IMR-90 (cell line): Measurements from ENCODE around the gene NAPB. TPM values are rescaled to one million over a fixed set of nuclear protein-coding genes. Genes with fewer than 3 reads are reported as not detected.

Experiments
- ATAC-seq: fragments of 200-7000 bp; cut with Tn5 transposase; 2 replicates; pipeline ENCODE4 v1.9.1; 2020; ENCODE audit warnings: low read depth, mild to moderate bottlenecking, moderate library complexity
- BruUV-seq: library from RNA; stranded (reverse); fragments of 400-500 nt; replicated peaks from 2 replicates; lab custom pipeline; 2021; lab: Mats Ljungman, UMichigan
- CTCF ChIA-PET: fragments of 300-600 bp; formaldehyde crosslinking; extraction: SDS; loops from one replicate; lab custom pipeline; 2021; ENCODE audit warnings: antibody characterized with exemption; lab: Yijun Ruan, JAX
- POLR2A ChIA-PET: fragments of 300-600 bp; sonication (Branson Sonifier 250); formaldehyde crosslinking; loops from one replicate; lab custom pipeline; 2022; ENCODE audit warnings: antibody characterized with exemption; ENCODE audit not compliant: unreplicated experiment; lab: Charles Lee
- DNase-seq: peaks from one replicate; pipeline ENCODE4 v3.0.0; 2013
- H2AFZ ChIP-seq: replicated peaks from 2 replicates; pipeline ENCODE3; 2013; ENCODE audit warnings: low read length, mild to moderate bottlenecking; ENCODE audit not compliant: poor library complexity
- H2AK5ac ChIP-seq: 2 replicates; pipeline ENCODE4 v1.6.1; 2013; ENCODE audit warnings: low read depth, low read length, inconsistent platforms
- H2AK9ac ChIP-seq: replicated peaks from 2 replicates; pipeline ENCODE3; 2013; ENCODE audit warnings: mild to moderate bottlenecking, low read depth, low read length, moderate library complexity; ENCODE audit not compliant: poor library complexity
- H2BK120ac ChIP-seq: 2 replicates; pipeline ENCODE4 v1.6.1; 2013; ENCODE audit warnings: low read depth, low read length, inconsistent platforms
- H2BK15ac ChIP-seq: 3 replicates; pipeline ENCODE4 v1.6.1; 2013; ENCODE audit warnings: low read depth, low read length, inconsistent platforms
- H2BK20ac ChIP-seq: 2 replicates; pipeline ENCODE4 v1.6.1; 2013; ENCODE audit warnings: low read depth, mild to moderate bottlenecking, inconsistent platforms, low read length, moderate library complexity
- H2BK5ac ChIP-seq: 2 replicates; pipeline ENCODE4 v1.6.1; 2013; ENCODE audit warnings: mild to moderate bottlenecking, low read depth, low read length, inconsistent platforms; ENCODE audit not compliant: poor library complexity, severe bottlenecking
- H3K14ac ChIP-seq: replicated peaks from 2 replicates; pipeline ENCODE4 v1.6.1; 2013; ENCODE audit warnings: low read depth, low read length, inconsistent platforms
- H3K18ac ChIP-seq: 2 replicates; pipeline ENCODE4 v1.6.1; 2013; ENCODE audit warnings: low read depth, low read length, control low read depth
- H3K23ac ChIP-seq: 2 replicates; pipeline ENCODE4 v1.6.1; 2013; ENCODE audit warnings: low read depth, low read length, inconsistent platforms
- H3K27ac ChIP-seq: 2 replicates; pipeline ENCODE4 v1.5.1; 2013; ENCODE audit warnings: mild to moderate bottlenecking, control low read depth, low read length; ENCODE audit not compliant: insufficient read depth
- H3K27me3 ChIP-seq: 2 replicates; pipeline ENCODE4 v1.6.1; 2013; ENCODE audit warnings: low read length; ENCODE audit not compliant: control insufficient read depth, insufficient read depth
- H3K36me3 ChIP-seq: 2 replicates; pipeline ENCODE4 v1.6.1; 2013; ENCODE audit warnings: low read length, mixed read lengths; ENCODE audit not compliant: control insufficient read depth, insufficient read depth
- H3K4ac ChIP-seq: 2 replicates; pipeline ENCODE4 v1.6.1; 2013; ENCODE audit warnings: low read depth, low read length, inconsistent platforms
- H3K4me1 ChIP-seq: 2 replicates; pipeline ENCODE4 v1.6.1; 2013; ENCODE audit warnings: low read length, mixed read lengths; ENCODE audit not compliant: control insufficient read depth, insufficient read depth
- H3K4me2 ChIP-seq: 2 replicates; pipeline ENCODE4 v1.6.1; 2013; ENCODE audit warnings: low read depth, mild to moderate bottlenecking, control low read depth, low read length, moderate library complexity
- H3K4me3 ChIP-seq: 2 replicates; pipeline ENCODE4 v1.5.1; 2013; ENCODE audit warnings: low read depth, mild to moderate bottlenecking, control low read depth, low read length, moderate library complexity; ENCODE audit not compliant: insufficient read depth
- H3K56ac ChIP-seq: 2 replicates; pipeline ENCODE4 v1.6.1; 2013; ENCODE audit warnings: low read length, inconsistent platforms; ENCODE audit not compliant: insufficient read depth; ENCODE audit errors: extremely low read depth
- H3K79me1 ChIP-seq, 2 experiments: 2 replicates each; pipeline ENCODE4 v1.6.1; 2013; ENCODE audit warnings: low read length in 2 of 2, inconsistent platforms in 1 of 2, low read depth in 1 of 2
- H3K9ac ChIP-seq: 2 replicates; pipeline ENCODE4 v1.6.1; 2013; ENCODE audit warnings: low read depth, low read length, control low read depth
- H3K9me1 ChIP-seq: 2 replicates; pipeline ENCODE4 v1.6.1; 2013; ENCODE audit warnings: low read length, inconsistent platforms; ENCODE audit not compliant: insufficient read depth
- H3K9me3 ChIP-seq: 2 replicates; pipeline ENCODE4 v1.6.1; 2013; ENCODE audit warnings: low read length; ENCODE audit not compliant: control insufficient read depth, insufficient read depth
- H4K20me1 ChIP-seq: 2 replicates; pipeline ENCODE4 v1.6.1; 2013; ENCODE audit warnings: low read length, inconsistent platforms; ENCODE audit not compliant: insufficient read depth
- H4K5ac ChIP-seq: 2 replicates; pipeline ENCODE4 v1.6.1; 2013; ENCODE audit warnings: mild to moderate bottlenecking, low read depth, low read length, control low read depth
- H4K8ac ChIP-seq, 2 experiments: 2 replicates each; pipeline ENCODE4 v1.6.1; 2013; ENCODE audit warnings: low read depth in 2 of 2, low read length in 2 of 2, control low read depth in 1 of 2, inconsistent platforms in 1 of 2
- H4K91ac ChIP-seq: 2 replicates; pipeline ENCODE4 v1.6.1; 2013; ENCODE audit warnings: low read depth, low read length, inconsistent platforms; ENCODE audit not compliant: insufficient read depth
- BHLHE40 ChIP-seq: fragments of 150-350 bp; IDR thresholded peaks from 2 replicates; pipeline ENCODE4 v1.6.1; 2016; ENCODE audit warnings: mild to moderate bottlenecking, low read depth, low read length
- CHD1 ChIP-seq: IDR thresholded peaks from 2 replicates; pipeline ENCODE4 v1.6.1; 2012; ENCODE audit warnings: low read depth, low read length, improper control_type of control experiment
- CTCF ChIP-seq: conservative IDR thresholded peaks from 2 replicates; pipeline ENCODE4 v1.5.1; 2012; ENCODE audit warnings: mild to moderate bottlenecking, low read depth, low read length, improper control_type of control experiment
- ELK1 ChIP-seq: fragments of 150-350 bp; IDR thresholded peaks from 2 replicates; pipeline ENCODE4 v1.6.1; 2016; ENCODE audit warnings: low read depth, mild to moderate bottlenecking, low read length, moderate library complexity, borderline replicate concordance
- FOS ChIP-seq: fragments of 150-350 bp; IDR thresholded peaks from 2 replicates; pipeline ENCODE4 v1.6.1; 2016; ENCODE audit warnings: low read depth, low read length
- MXI1 ChIP-seq: IDR thresholded peaks from 2 replicates; pipeline ENCODE4 v1.6.1; 2012; ENCODE audit warnings: low read depth, mild to moderate bottlenecking, low read length, moderate library complexity, borderline replicate concordance
- POLR2A ChIP-seq: IDR thresholded peaks from 2 replicates; pipeline ENCODE4 v1.6.1; 2012; ENCODE audit warnings: mild to moderate bottlenecking, low read depth, low read length
- SMC3 ChIP-seq: fragments of 150-350 bp; IDR thresholded peaks from 2 replicates; pipeline ENCODE4 v1.6.1; 2016; ENCODE audit warnings: low read depth, mild to moderate bottlenecking, antibody characterized with exemption, low read length, moderate library complexity
- USF2 ChIP-seq: fragments of 150-350 bp; IDR thresholded peaks from 2 replicates; pipeline ENCODE4 v1.6.1; 2017; ENCODE audit warnings: mild to moderate bottlenecking, antibody characterized with exemption, low read length, low read depth
- WGBS, 2 experiments: methylation state at CpG; one replicate each; pipeline versions ENCODE4 v1.1.5 to v1.1.7; 2013; ENCODE audit warnings: missing lambda C conversion rate in 2 of 2; ENCODE audit not compliant: insufficient read length in 1 of 2; ENCODE audit errors: extremely low coverage in 2 of 2; 5-methylcytosine and 5-hydroxymethylcytosine counted together
- dilution Hi-C: fragments of 300-500 bp; cut with HindIII; formaldehyde crosslinking; loops from one replicate; pipeline ENCODE4 v1.14.3; 2018; ENCODE audit warnings: low sequenced_read_pairs; ENCODE audit not compliant: unreplicated experiment
- in situ Hi-C: fragments of 300-500 bp; cut with MboI; formaldehyde crosslinking; loops from 3 replicates; pipeline ENCODE4 v1.14.3; 2019; ENCODE audit warnings: low sequenced_read_pairs, inconsistent platforms, mixed read lengths
- intact Hi-C: fragments of 100-400 bp; cut with micrococcal nuclease; formaldehyde crosslinking; loops from 2 replicates; pipeline ENCODE4 v1.10.0; 2022
- polyA plus RNA-seq, 3 experiments: library from polyadenylated mRNA; depleted of rRNA; stranded (reverse); fragments of >200 nt; gene quantifications; 2 replicates each; pipeline ENCODE4 v1.2.3, GENCODE V29; 2012; ENCODE audit warnings: low replicate concordance in 1 of 3
- total RNA-seq: library from RNA; depleted of rRNA; stranded (reverse); fragments of >200 nt; gene quantifications from 2 replicates; pipeline ENCODE4 v1.2.3, GENCODE V29; 2012

NAPB gene
- total and polyA plus RNA-seq, 2 of the 4 experiments (the other 2 are of a cell fraction): 4.4 to 5.2 TPM

- Histone ChIP-seq H3K4me1 (peaks cover 13% of the 10 kb centered on the region), H4K8ac (no peak overlapping the region), H4K20me1 (peaks cover 12% of the 10 kb centered on the region), H3K4me3 (no peak overlapping the region), H2AK5ac (no peak overlapping the region), H3K4me2 (no peak overlapping the region), H3K56ac (no peak overlapping the region), H3K23ac (no peak overlapping the region), H3K27ac (no peak overlapping the region), H2BK5ac (no peak overlapping the region), H4K91ac (no peak overlapping the region), H3K36me3 (peaks cover 5% of the 10 kb centered on the region), H3K4ac (no peak overlapping the region), H2BK20ac (no peak overlapping the region), H3K14ac (no peak overlapping the region), H3K9me3 (no peaks in the 10 kb centered on the region), H4K5ac (no peak overlapping the region), H2AK9ac (no peak overlapping the region), H3K9ac (no peak overlapping the region), H3K9me1 (peaks cover 11% of the 10 kb centered on the region), H3K79me1 (peaks cover 23 to 58% of the 10 kb centered on the region in 2 experiments), H3K18ac (no peak overlapping the region), H3K27me3 (no peaks in the 10 kb centered on the region), H2BK120ac (no peak overlapping the region), H2BK15ac (no peak overlapping the region), H2AFZ (no peak overlapping the region)
- ATAC-seq (peak; percentile 15; the same call in 1 of the 2 replicates), DNase-seq (peak; percentile 58)
- intact Hi-C loops: loop anchor here (5.0 kb wide), 1 partner anchor 32 kb away; no protein-coding TSS in a partner anchor
- 100% methylated on average over 2 of the region's 6 CpGs; no CpG with 5 or more reads in 1 of the 2 experiments for WGBS, 2 experiments
- dilution Hi-C loops: no loop called here
- no TSS peak for BruUV-seq
- in situ Hi-C loops: no loop called here
- ChIA-PET CTCF (interaction anchor here (1.0 kb wide), 1 partner anchor 18 kb away, joined by 3 read pairs; no protein-coding TSS in a partner anchor), POLR2A (interaction anchor here (0.5 kb wide), 1 partner anchor 19 kb away, joined by 3 read pairs; no protein-coding TSS in a partner anchor)
- TF ChIP-seq CHD1 (no peak), MXI1 (no peak), BHLHE40 (no peak), POLR2A (no peak), FOS (no peak), USF2 (no peak), SMC3 (no peak), CTCF (no peak), ELK1 (no peak)
These were observed 21.6 kb downstream of the NAPB start for GRCh38 chr20:23399568-23400241.
